Suppressor macrophage treated with lipopolysaccharide for 4 hours (primary cell): ENCODE measurements around the gene TALDO1.
A peak's percentile ranks its signal among the peaks of the same experiment; 100 is the strongest.
"Not testable (repeated sequence)": the region's sequence is repeated elsewhere in the genome, so short reads cannot be mapped to it uniquely, and the experiment has no call there.

Experiments used
- DNase-seq: peaks from one replicate; pipeline ENCODE4 v3.0.0-alpha.2; 2020

Gene TALDO1

DNA sequence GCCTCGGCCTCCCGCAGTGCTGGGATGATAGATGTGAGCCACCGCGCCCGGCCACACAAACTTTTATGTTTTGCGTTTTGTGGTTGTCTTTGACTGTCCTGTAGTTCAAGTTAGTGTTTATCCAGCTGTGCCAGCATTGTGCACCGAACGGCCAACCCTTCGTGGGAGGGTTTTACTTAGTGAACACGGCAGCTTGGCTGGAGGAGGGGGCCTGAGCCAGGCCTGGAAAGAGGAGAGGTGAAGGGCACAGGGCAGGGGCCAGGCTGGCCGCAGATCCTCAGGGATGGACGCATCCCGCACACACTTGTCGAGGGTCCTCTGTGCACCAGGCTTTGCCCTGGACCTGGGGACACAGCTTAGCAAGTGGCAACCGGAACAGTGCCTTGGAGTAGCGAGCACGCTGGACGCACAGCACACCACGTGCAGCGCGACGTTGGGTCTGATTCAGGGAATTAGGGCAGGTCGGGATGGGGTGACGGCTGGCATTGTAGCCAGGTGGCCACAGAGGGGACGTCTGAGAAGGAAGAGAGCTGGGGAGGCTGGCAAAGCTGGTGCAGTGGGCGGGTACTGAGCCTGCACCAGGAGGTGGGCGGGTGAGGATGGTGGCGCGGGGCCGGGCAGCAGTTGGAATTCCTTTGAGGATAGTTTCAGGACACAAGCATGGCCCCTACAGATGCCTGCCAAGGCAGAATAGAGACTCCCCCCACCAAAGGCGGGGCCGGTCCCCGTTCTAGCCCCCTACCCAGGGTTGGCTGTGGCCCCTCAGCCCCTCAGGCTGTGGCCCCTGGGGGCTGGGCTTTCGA is 27.8 kb upstream of the TALDO1 start:
- no peak for DNase-seq

DNA sequence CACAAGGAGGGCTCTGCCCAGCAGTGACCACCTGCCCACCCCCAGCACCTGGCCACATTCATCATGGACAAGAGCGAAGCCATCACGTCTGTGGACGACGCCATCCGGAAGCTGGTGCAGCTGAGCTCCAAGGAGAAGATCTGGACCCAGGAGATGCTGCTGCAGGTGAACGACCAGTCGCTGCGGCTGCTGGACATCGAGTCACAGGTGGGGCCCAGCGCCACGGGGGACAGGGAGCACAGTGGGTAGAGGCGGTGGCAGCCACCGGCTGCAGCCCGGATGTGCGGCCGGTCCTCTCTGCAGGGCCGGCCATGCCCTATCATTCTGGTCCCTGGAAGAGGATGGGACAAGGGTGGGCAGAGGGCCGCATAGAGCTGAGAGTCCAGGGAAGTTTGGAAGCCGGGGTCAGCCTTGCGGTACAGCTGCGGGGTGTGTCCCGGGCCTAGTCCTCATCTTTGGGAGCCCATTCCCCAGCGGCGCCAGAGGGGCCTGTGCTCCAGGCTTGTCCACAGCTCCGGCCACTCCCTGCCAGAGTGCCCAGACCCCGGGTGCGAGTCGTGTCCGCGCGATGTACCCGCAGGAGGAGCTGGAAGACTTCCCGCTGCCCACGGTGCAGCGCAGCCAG is 27.1 kb upstream of the TALDO1 start:
- DNase-seq, result no peak

DNA sequence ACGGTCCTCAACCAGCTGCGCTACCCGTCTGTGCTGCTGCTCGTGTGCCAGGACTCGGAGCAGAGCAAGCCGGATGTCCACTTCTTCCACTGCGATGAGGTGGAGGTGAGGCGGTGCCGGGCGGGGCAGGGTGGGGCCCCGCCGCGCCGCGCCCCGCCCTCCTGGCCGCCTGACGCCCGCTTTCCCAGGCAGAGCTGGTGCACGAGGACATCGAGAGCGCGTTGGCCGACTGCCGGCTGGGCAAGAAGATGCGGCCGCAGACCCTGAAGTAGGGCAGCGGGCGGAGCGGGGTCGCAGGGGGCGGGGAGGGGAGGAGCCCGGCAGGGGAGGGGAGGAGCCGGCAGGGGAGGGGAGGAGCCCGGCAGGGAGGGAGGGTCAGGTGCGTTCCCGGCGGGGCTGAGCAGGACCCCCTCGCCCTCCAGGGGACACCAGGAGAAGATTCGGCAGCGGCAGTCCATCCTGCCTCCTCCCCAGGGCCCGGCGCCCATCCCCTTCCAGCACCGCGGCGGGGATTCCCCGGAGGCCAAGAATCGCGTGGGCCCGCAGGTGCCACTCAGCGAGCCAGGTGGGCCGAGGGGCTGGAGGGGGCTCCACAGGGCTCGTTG is 26.5 kb upstream of the TALDO1 start:
- no peak for DNase-seq

DNA sequence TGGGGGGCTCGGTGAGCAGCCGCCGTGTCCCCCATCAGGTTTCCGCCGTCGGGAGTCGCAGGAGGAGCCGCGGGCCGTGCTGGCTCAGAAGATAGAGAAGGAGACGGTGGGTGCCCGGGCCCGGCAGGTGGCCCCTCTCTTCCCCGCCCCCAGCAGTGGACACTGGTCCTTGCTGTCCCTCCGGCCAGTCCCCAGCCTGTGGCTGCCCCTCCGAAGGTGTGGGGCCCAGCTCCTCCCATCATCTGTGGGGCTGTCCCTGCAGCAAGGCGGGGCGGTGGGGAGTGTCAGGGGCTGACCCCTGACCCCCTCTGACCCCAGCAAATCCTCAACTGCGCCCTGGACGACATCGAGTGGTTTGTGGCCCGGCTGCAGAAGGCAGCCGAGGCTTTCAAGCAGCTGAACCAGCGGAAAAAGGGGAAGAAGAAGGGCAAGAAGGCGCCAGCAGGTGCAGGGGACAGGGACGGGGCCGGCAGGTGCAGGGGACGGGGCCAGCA is 26.0 kb upstream of the TALDO1 start:
- DNase-seq, result no peak

DNA sequence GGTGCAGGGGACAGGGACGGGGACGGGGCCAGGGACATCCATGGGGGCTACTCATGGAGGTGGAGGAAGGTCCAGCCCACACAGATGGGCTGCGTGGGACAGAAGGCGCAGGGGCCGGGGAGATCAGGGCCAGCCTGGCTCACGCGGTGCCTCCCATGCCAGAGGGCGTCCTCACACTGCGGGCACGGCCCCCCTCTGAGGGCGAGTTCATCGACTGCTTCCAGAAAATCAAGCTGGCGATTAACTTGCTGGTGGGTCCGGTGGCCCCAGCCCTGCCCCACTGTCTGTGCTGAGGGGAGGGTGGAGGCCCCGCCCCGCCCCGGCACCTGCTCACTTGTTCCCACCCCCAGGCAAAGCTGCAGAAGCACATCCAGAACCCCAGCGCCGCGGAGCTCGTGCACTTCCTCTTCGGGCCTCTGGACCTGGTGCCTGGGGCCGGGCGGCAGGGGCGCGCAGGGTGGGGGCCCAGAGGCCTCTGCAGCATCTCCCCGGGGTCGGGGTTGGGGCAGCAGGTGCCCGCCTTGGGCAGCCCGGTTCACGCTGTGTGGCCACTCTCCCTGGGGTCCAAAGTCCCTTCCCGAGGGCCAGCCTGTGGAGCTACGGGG is 25.4 kb upstream of the TALDO1 start:
- peak; percentile 47 for DNase-seq

DNA sequence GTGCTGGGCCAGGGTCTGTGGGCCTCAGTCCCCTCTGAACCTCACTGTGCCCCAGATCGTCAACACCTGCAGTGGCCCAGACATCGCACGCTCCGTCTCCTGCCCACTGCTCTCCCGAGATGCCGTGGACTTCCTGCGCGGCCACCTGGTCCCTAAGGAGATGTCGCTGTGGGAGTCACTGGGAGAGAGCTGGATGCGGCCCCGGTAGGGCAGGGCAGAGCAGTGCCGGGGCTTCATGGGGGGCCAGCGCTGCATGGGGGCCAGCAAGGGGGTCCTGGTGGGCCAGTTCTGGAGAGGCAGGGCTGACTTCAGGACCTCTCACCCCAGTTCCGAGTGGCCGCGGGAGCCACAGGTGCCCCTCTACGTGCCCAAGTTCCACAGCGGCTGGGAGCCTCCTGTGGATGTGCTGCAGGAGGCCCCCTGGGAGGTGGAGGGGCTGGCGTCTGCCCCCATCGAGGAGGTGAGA is 24.9 kb upstream of the TALDO1 start:
- DNase-seq, result no peak

DNA sequence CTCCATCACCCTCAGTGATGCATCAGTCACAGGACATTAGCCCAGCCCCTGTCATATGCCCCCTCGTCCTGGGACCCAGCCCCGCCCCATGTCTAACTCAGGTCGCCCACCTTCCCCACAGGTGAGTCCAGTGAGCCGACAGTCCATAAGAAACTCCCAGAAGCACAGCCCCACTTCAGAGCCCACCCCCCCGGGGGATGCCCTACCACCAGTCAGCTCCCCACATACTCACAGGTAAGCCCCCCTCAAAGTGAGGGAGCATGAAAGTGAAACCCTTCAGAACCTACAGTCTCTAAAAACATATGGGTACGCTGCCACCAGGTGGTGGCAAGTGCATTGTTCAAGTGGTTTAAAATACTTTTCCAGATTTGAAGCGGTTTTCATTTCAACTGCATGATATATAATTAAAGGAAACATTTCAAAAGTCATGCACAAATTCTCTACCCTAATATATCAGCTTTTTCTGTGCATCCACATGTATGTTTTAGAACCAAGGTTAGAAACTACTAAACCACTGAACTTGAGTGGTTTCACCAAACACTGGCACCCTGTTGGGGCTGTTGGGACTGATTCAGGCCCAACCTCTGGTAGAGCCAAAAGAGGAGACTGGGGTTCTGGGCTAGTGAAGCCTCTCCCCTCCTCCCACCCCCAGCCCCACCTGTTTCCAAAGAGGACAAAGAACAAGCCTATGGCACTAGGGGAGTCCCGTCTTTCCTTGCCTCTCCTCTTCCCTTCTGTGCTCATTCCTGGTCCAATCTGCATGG is 24.0 kb upstream of the TALDO1 start:
- peak; percentile 66 for DNase-seq

DNA sequence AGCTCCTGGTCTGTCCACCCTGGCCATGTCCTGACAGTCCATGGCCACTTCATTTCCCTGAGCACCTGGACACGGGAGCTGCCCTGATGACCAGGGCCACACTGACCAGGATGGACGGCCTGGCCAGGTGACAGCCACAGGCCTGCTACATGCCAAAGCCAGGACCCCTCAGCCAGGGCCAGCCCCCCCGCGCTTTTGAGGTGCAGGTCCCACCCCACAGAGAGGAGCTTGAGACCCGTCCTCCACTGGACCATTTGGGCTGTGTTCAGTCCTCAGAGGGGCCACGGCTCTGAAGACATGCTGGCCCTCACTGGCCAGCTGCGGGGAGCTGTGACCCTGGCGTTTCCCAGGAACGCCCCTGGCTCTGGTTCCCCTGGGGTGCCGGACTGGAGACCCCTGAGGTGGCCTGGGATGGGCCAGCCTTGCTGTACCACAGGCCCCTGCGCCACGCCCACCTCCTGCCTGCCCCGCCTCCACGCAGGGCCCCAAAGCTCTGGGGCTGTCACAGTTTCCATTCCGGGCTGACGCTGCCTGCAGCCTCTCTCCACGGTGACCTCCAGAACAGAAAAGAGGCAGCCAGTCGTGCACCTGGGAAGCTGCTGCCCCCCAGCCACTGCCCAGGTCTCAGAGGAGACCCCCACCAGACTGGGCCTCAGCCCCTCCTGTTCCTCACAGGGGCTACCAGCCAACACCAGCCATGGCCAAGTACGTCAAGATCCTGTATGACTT is 23.1 kb upstream of the TALDO1 start:
- no peak for DNase-seq

DNA sequence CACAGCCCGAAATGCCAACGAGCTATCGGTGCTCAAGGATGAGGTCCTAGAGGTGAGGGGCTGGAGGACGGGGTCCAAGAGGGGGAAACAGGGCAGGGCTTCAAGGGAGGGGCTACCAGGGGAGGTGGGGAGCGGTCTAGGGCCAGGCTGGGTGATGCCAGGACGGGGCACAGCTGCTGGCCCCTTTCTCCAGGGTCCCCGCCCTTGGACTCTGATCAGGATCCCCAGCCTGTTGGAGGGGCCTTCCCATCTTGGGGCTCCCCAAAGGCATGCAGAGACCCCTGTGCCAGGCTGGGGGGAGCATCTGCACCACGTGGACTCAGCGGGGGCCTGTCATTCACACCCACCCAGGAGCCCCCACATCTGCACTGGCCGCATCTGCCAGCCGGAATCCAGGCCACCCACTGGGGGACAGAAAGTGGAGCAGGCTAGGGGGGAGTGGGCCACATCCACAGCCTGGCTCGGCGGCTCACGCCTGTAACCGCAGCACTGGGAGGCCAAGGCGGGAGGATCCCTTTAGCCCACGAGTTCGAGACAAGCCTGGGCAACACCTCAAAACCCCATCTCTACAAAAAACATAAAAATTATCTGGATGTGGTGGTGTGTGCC is 22.4 kb upstream of the TALDO1 start:
- no peak for DNase-seq

DNA sequence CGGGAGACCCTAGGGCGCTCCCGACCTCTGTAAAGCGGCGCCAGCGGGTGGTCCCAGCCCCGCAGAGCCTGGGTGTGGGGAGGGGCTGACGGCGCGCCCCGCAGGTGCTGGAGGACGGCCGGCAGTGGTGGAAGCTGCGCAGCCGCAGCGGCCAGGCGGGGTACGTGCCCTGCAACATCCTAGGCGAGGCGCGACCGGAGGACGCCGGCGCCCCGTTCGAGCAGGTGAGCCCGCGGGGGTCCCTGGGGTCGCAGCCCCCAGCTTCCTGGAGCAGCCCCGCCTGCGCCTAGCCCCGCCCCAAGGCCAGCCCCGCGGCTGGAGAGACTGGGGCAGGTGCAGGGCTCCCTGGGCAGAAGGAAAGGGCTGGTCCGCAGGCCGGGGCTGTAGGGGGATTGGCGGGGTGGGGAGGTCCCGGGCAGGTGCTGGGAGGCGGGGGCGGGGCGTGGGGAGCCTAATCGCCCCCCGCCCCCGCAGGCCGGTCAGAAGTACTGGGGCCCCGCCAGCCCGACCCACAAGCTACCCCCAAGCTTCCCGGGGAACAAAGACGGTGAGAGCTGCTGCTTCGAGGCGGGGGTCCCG is 21.6 kb upstream of the TALDO1 start:
- no peak for DNase-seq

DNA sequence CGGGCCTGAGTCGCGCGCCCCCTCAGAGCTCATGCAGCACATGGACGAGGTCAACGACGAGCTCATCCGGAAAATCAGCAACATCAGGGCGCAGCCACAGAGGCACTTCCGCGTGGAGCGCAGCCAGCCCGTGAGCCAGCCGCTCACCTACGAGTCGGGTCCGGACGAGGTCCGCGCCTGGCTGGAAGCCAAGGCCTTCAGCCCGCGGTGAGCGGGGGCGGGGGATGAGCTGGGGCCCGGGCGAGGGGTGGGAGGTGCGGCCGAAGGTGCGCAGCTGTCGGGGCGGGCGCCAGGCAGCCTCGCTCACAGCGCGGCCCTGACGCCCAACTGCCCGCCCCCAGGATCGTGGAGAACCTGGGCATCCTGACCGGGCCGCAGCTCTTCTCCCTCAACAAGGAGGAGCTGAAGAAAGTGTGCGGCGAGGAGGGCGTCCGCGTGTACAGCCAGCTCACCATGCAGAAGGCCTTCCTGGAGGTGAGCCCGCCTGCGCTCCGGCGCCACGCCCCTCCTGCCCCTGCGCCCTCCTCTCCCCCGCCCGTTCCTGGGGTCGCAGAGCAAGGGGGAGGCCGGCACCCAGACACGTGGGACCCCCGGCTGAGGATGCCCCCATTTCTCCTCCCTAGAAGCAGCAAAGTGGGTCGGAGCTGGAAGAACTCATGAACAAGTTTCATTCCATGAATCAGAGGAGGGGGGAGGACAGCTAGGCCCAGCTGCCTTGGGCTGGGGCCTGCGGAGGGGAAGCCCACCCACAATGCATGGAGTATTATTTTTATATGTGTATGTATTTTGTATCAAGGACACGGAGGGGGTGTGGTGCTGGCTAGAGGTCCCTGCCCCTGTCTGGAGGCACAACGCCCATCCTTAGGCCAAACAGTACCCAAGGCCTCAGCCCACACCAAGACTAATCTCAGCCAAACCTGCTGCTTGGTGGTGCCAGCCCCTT is 20.7 kb upstream of the TALDO1 start:
- DNase-seq, result peak; percentile 46

DNA sequence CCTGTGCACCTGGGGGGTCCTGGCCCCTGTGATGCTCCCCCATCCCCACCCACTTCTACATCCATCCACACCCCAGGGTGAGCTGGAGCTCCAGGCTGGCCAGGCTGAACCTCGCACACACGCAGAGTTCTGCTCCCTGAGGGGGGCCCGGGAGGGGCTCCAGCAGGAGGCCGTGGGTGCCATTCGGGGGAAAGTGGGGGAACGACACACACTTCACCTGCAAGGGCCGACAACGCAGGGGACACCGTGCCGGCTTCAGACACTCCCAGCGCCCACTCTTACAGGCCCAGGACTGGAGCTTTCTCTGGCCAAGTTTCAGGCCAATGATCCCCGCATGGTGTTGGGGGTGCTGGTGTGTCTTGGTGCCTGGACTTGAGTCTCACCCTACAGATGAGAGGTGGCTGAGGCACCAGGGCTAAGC is 20.0 kb upstream of the TALDO1 start:
- DNase-seq, result no peak

DNA sequence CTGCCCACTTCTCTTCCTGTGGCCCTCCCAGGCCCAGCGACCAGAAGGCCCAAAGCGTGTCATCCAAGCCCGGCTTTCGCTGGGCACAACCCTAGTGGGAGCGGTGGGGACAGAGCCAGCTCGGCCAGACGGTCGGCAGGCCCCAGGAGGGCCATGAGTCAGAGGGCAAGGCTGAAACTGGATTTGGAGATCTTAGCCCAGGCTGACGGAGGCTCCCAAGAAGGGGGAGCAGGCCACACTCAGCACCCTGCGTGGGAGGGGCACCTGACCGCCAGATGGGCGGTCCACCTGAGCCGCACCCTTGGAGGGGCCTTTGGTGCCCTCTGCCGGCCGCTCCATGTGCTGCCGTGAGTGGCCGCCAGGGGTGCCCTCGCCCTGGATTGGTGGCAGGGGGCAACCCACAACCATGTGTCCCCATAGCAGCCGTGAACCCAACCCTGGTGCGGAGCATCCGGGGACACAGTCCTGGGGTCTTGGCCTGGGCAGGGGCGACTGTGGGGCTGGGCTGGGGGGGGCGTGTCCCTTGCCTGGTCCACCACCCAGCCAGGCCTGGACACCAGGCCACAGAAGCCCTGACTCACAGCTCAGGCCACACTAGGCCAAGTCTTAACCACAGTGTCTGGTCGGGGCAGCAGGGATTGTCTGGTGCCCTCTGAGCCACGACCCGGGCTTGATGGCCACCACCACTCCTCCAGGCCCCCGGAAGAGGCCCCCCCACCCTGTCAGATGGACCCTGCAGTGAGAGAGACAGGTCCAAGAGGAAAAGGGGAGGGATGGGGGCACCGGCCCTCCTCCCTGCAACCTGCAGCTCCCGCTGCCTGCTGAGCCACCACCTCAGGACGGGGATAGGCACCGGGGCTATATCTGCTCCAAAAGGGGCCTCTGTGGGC is 19.2 kb upstream of the TALDO1 start:
- DNase-seq, result peak; percentile 76

DNA sequence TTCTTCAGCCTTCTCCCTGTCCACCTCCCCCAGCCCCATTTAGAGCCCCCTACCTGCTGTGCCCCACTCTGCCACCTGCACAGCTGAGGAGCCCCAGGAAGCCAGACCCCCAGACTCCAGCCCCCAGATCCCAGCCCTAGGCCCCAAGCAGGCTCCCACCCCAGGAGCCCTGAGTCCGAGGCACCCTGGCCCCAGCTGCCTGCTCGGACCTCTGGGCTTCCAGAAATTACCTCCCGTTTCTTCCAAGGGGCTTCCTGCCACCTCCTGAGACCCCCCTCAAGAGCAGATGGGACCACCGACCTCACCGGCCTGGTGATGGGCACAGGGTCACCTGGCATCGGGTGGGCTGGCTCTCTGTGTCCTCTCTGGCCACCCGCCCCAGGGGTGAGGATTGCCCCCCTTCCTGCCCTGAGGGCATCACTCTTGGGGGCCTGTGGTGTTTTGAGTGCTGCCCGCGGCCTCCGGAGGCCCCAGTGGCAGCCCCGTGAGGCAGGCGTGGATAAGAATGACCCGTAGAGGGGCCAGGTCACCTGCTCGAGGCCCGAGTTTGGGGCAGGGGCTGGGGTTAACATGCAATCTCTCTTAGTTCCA is 18.3 kb upstream of the TALDO1 start:
- no peak for DNase-seq

DNA sequence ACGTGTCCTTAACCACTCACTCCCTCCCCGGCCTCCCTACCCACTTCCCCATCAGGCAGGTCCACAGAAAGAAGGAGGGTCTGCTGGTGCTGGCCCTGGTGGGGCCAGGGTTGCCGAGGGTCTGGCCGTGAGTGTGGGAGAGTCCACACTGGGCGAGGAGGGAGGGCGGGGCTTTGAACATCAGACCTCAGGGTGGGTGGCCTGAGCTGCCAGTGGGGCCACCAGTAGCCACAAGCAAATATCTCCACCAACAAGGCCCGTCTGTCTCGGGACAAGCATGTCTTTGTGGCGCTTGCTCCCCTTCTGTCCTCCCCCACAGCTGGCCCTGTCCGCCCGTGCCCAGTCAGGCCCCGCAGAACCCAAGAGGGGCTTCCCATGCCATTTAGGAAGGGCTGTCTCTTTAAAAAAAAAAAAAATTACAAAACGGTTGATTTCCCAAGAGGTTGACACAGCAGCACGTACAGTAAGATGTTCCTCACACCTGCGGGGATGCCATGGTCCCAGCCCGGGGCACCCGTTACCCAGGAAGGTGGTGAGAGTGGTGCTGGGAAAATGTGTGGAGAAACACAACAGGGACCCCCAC is 17.7 kb upstream of the TALDO1 start:
- DNase-seq, result no peak

DNA sequence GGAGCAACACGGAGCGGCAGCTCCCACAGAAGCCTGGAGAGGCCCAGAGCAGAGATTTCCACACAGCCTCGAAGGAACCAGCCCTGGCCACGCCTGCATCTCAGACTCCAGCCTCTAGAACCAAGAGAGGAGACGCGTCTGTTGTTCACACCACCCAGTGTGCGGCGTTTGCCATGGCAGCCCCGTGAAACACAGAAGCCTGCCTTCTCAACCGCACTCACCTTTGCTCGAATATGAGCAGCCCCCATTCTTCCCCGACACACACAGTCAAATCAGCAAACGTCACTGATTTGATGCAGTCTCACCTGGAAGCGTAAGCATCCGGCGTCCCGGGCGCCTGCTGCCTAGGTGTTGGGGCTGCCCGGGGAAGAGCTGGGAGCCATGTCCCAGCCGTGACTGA is 14.2 kb upstream of the TALDO1 start:
- DNase-seq, result no peak

DNA sequence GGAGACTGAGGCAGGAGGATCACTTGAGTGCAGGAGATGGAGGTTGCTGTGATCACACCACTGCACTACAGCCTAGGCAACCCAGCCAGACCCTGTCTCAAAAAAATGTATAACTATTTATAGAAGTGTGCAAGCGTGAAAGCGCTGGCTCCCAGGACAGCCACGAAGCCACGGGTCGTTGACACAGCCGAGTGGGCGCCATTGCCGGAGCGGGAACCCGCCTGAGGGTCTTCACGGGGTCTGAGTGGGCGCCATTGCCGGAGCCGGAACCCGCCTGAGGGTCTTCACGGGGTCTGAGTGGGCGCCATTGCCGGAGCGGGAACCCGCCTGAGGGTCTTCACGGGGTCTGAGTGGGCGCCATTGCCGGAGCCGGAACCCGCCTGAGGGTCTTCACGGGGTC is 12.7 kb upstream of the TALDO1 start:
- DNase-seq, result not testable (repeated sequence)

DNA sequence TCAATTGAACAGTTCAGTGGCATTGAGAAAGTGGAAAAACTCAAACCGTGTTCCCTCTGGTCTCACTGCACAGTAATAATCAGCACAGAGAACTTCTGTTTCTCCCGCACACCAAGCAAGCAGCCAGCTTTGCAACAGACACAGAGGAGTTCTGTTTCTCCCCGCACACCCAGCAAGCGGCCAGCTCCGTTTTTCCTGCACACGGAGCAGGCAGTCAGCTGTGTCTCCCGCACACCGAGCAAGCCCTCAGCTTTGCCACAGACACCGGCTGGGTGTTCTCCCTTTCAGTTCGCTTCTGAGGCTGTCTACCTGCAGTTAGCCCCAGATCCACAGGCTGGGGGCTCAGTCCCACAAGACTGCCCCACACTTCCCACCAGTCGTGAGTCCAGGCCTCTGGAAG is 9.9 kb upstream of the TALDO1 start:
- no peak for DNase-seq
